Peyer's patch (tissue), 4 donors: Measurements from ENCODE around the gene LIPG.
"Not testable (repeated sequence)": the region's sequence is repeated elsewhere in the genome, so short reads cannot be mapped to it uniquely, and the experiment has no call there.

Experiments used
- CTCF ChIP-seq, 6 experiments: fragments of 450-650 bp in 4 of 6; fragments of 200-600 bp in 2 of 6; sonication (generic) in 1 of 6; IDR thresholded peaks; one replicate each; pipeline ENCODE4 v1.5.1; 2017 to 2019; ENCODE audit warnings: antibody characterized with exemption in 6 of 6, mild to moderate bottlenecking in 3 of 6, moderate library complexity in 1 of 6
- POLR2A ChIP-seq, 2 donors: fragments of 450-650 bp; IDR thresholded peaks; one replicate each; pipeline ENCODE4 v1.5.1; 2017; ENCODE audit warnings: antibody characterized with exemption in 2 of 2, mild to moderate bottlenecking in 2 of 2, moderate library complexity in 2 of 2

- TF ChIP-seq POLR2A, CTCF (IDR thresholded peaks at IDR 0.05): not testable (repeated sequence)
Measured at GRCh38 chr18:49579041-49579440, 17.2 kb downstream of the LIPG start.
